GM18526 (cell line): ENCODE results near the gene NOL3.

Source experiments
- POLR2A ChIP-seq: IDR thresholded peaks from 3 replicates; pipeline ENCODE4 v1.6.1; 2011; ENCODE audit not compliant: insufficient read length; ENCODE audit errors: extremely low read depth

NOL3 gene

GRCh38 chr16:67200491-67200890 is 30.2 kb downstream of the NOL3 start:
- TF ChIP-seq POLR2A = no peak

- TF ChIP-seq POLR2A = no peak
Measured at GRCh38 chr16:67201411-67202345, 31.3 kb downstream of the NOL3 start.

- no peak for TF ChIP-seq POLR2A
Measured at GRCh38 chr16:67202426-67202825, 32.1 kb downstream of the NOL3 start.

DNA sequence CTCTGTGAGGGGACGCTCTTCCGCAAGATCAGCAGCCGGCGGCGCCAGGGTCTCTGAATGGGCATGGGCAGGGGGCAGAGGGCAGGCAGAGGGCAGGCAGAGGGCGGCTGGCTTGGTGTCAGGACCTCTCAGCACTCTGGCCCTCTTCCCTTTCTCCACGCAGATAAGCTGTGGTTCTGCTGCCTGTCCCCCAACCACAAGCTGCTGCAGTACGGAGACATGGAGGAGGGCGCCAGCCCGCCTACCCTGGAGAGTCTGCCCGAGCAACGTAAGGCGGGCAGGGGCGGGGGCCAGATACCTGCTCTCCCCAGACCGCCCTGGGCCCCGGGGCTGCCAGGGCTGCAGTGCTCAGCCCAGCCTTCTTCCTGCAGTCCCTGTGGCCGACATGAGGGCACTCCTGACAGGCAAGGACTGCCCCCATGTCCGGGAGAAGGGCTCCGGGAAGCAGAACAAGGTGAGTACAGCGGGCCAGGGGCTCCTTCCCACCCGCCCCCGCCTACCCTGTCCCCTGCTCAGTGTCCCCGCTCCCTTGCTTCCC is 32.7 kb downstream of the NOL3 start:
- TF ChIP-seq POLR2A = no peak

DNA sequence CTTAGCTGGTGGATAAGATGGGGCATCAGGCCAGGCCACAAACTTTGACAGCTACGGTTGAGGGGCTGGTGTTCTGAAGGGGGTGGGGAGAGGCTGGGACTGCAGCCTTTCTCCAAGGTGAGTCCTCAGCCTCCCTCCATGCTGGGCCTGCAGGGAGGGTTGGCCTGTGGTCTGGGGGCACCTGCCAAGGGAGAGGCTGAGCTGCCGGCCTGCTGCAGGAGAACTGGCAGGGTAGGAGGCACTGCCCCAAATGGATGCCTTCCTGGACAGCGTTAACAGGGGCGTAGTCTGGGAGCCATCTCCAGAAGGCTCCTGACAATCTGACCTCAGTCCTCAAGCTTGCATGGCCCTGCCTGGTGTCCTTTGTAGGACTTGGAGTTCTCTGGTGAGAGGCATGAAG is 33.7 kb downstream of the NOL3 start:
- no peak for TF ChIP-seq POLR2A

GRCh38 chr16:67206129-67206837 is 35.9 kb downstream of the NOL3 start:
- TF ChIP-seq POLR2A = no peak

DNA sequence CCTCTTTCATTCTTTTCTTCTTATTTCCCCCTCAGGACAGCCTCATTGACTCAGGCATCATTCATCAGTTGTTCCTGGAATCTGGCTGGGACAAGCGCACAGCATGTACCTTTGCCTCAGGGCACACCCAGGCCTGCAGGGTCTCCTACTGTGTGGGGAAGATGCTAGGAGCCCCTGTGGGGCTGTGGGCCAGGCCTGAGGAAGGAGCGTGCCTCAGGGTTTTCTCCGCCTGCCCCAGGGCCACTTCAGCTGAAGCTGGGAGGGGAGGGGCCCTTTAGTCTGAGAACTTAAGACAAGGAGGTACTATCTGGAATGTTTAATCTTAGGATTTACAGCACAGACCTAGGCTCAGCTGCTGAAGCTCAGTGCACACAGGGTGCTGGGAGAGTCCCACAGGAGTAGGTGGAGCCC is 36.5 kb downstream of the NOL3 start:
- TF ChIP-seq POLR2A = no peak

GRCh38 chr16:67207249-67208091 is 37.1 kb downstream of the NOL3 start:
- no peak for TF ChIP-seq POLR2A

GRCh38 chr16:67208154-67208896 is 38.0 kb downstream of the NOL3 start:
- TF ChIP-seq POLR2A = peak; percentile 8

- TF ChIP-seq POLR2A = no peak
Measured at GRCh38 chr16:67209565-67209964, 39.2 kb downstream of the NOL3 start.

GRCh38 chr16:67210069-67210937 is 40.0 kb downstream of the NOL3 start:
- TF ChIP-seq POLR2A = no peak

DNA sequence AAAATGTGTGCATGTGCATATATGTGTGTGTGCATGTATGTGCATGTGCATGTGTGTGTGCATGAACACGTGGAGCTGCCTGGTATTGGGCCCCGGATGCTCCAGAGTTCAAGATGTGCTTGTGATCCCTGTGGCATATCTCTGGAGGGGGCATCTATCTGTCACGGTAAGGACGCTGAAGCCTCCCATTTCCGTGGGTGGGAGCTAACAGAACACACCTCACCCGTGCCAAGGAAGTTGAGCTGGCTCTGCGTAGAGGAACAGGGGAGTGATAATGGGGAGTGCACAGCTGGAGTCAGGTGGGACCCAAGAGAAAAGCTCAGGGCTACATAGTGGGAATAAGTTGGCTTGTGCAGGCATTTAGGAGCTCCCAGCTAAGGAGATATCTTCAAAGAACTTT is 41.3 kb downstream of the NOL3 start:
- TF ChIP-seq POLR2A = no peak

- no peak for TF ChIP-seq POLR2A
Measured at GRCh38 chr16:67212766-67213165, 42.4 kb downstream of the NOL3 start.
